ENCODE results near the gene CREBL2. TPM values are rescaled to one million over a fixed set of nuclear protein-coding genes. Genes with fewer than 3 reads are reported as not detected.

CREBL2 gene
- total RNA-seq, 1 donor from 2014 or later = 11.3 TPM

- no peak overlapping the region for H3K27ac Mint-ChIP-seq (ENCODE audit: unreplicated experiment)
- H3K9me3 Mint-ChIP-seq (ENCODE audit: low read depth) = no peaks in the 10 kb centered on the region
- TF ChIP-seq CTCF (IDR thresholded peaks at IDR 0.05) = no peak
- DNase-seq (ENCODE audit: low spot score) = no peak
- peaks cover 4% of the 10 kb centered on the region for H3K4me1 Mint-ChIP-seq (ENCODE audit: low read depth)
- no peaks in the 10 kb centered on the region for H3K36me3 Mint-ChIP-seq (ENCODE audit: low read depth)
- H3K27me3 Mint-ChIP-seq (ENCODE audit: low read depth) = peaks cover 2% of the 10 kb centered on the region
- no peak overlapping the region for H3K4me3 Mint-ChIP-seq (ENCODE audit: unreplicated experiment)
Measured at GRCh38 chr12:12682284-12682683, 70.6 kb downstream of the CREBL2 start.

GRCh38 chr12:12683136-12683697 lies 71.5 kb downstream of the CREBL2 start:
- no peak for TF ChIP-seq CTCF (IDR thresholded peaks at IDR 0.05)
- no peaks in the 10 kb centered on the region for H3K36me3 Mint-ChIP-seq (ENCODE audit: low read depth)
- no peaks in the 10 kb centered on the region for H3K9me3 Mint-ChIP-seq (ENCODE audit: low read depth)
- H3K4me3 Mint-ChIP-seq (ENCODE audit: unreplicated experiment) = no peak overlapping the region
- no peak overlapping the region for H3K27ac Mint-ChIP-seq (ENCODE audit: unreplicated experiment)
- H3K4me1 Mint-ChIP-seq (ENCODE audit: low read depth) = peaks cover 4% of the 10 kb centered on the region
- H3K27me3 Mint-ChIP-seq (ENCODE audit: low read depth) = peaks cover 2% of the 10 kb centered on the region
- no peak for DNase-seq (ENCODE audit: low spot score)

- TF ChIP-seq CTCF (IDR thresholded peaks at IDR 0.05) = no peak
- no peaks in the 10 kb centered on the region for H3K9me3 Mint-ChIP-seq (ENCODE audit: low read depth)
- H3K4me3 Mint-ChIP-seq (ENCODE audit: unreplicated experiment) = no peak overlapping the region
- peaks cover 4% of the 10 kb centered on the region for H3K4me1 Mint-ChIP-seq (ENCODE audit: low read depth)
- no peak overlapping the region for H3K27ac Mint-ChIP-seq (ENCODE audit: unreplicated experiment)
- H3K27me3 Mint-ChIP-seq (ENCODE audit: low read depth) = peaks cover 2% of the 10 kb centered on the region
- no peak for DNase-seq (ENCODE audit: low spot score)
- no peaks in the 10 kb centered on the region for H3K36me3 Mint-ChIP-seq (ENCODE audit: low read depth)
Measured at GRCh38 chr12:12683725-12684124, 72.0 kb downstream of the CREBL2 start.

- no peak for DNase-seq (ENCODE audit: low spot score)
- H3K4me1 Mint-ChIP-seq (ENCODE audit: low read depth) = peaks cover 4% of the 10 kb centered on the region
- H3K4me3 Mint-ChIP-seq (ENCODE audit: unreplicated experiment) = no peak overlapping the region
- H3K9me3 Mint-ChIP-seq (ENCODE audit: low read depth) = no peaks in the 10 kb centered on the region
- no peak overlapping the region for H3K27ac Mint-ChIP-seq (ENCODE audit: unreplicated experiment)
- H3K27me3 Mint-ChIP-seq (ENCODE audit: low read depth) = peaks cover 2% of the 10 kb centered on the region
- no peak for TF ChIP-seq CTCF (IDR thresholded peaks at IDR 0.05)
- no peaks in the 10 kb centered on the region for H3K36me3 Mint-ChIP-seq (ENCODE audit: low read depth)
Measured at GRCh38 chr12:12684375-12685106, 72.9 kb downstream of the CREBL2 start.

GRCh38 chr12:12685305-12685704 lies 73.6 kb downstream of the CREBL2 start:
- no peak for DNase-seq (ENCODE audit: low spot score)
- Mint-ChIP-seq H3K9me3 (ENCODE audit: low read depth) (no peaks in the 10 kb centered on the region), H3K4me1 (ENCODE audit: low read depth) (peaks cover 4% of the 10 kb centered on the region), H3K36me3 (ENCODE audit: low read depth) (no peaks in the 10 kb centered on the region), H3K27ac (ENCODE audit: unreplicated experiment) (no peak overlapping the region), H3K4me3 (ENCODE audit: unreplicated experiment) (no peak overlapping the region), H3K27me3 (ENCODE audit: low read depth) (peaks cover 2% of the 10 kb centered on the region)
- TF ChIP-seq CTCF (IDR thresholded peaks at IDR 0.05) = no peak
